Peyer's patch (tissue), 4 donors: ENCODE measurements around the gene ARF3. TPM values are rescaled to one million over a fixed set of nuclear protein-coding genes. Genes with fewer than 3 reads are reported as not detected.

Source experiments
- DNase-seq, 3 donors: peaks; one replicate each; pipeline ENCODE4 v3.0.0-alpha.2; 2017 to 2019
- H3K27ac ChIP-seq, 4 donors: fragments of 200-600 bp; sonication (generic); one replicate each; pipeline ENCODE4 v1.5.1; 2016 to 2019
- H3K27me3 ChIP-seq, 2 donors: fragments of 200-600 bp; sonication (generic); one replicate each; pipeline ENCODE4 v1.5.1; 2019
- H3K36me3 ChIP-seq, 3 donors: fragments of 200-600 bp; sonication (generic); one replicate each; pipeline ENCODE4 v1.5.1; 2016 to 2019
- H3K4me1 ChIP-seq, 4 donors: fragments of 200-600 bp; sonication (generic); one replicate each; pipeline ENCODE4 v1.5.1; 2016 to 2019
- H3K4me3 ChIP-seq, 4 donors: fragments of 200-600 bp; sonication (generic); 1 replicate in 3 of 4; 2 replicates in 1 of 4; pipeline ENCODE4 v1.5.1; 2016 to 2019; ENCODE audit warnings: mild to moderate bottlenecking in 1 of 4
- H3K9me3 ChIP-seq, 4 donors: fragments of 200-600 bp; sonication (generic); one replicate each; pipeline ENCODE4 v1.5.1; 2016 to 2019; ENCODE audit warnings: mild to moderate bottlenecking in 1 of 4
- POLR2A ChIP-seq, 2 donors: fragments of 450-650 bp; IDR thresholded peaks; one replicate each; pipeline ENCODE4 v1.5.1; 2017; ENCODE audit warnings: antibody characterized with exemption in 2 of 2, mild to moderate bottlenecking in 2 of 2, moderate library complexity in 2 of 2
- total RNA-seq, 4 donors: library from RNA; depleted of rRNA; stranded (reverse); fragments of >200 nt; gene quantifications; one replicate each; pipeline ENCODE4 v1.1.0, GENCODE V29; 2016
- TF ChIP-seq, protein P1 (sequence below), 6 experiments: fragments of 450-650 bp in 4 of 6; fragments of 200-600 bp in 2 of 6; sonication (generic) in 1 of 6; IDR thresholded peaks; one replicate each; pipeline ENCODE4 v1.5.1; 2017 to 2019; ENCODE audit warnings: antibody characterized with exemption in 6 of 6, mild to moderate bottlenecking in 3 of 6, moderate library complexity in 1 of 6

ARF3 gene
- total RNA-seq, 4 donors from 2014 or later, result 49.3 to 217 (median 63.5) TPM

DNA sequence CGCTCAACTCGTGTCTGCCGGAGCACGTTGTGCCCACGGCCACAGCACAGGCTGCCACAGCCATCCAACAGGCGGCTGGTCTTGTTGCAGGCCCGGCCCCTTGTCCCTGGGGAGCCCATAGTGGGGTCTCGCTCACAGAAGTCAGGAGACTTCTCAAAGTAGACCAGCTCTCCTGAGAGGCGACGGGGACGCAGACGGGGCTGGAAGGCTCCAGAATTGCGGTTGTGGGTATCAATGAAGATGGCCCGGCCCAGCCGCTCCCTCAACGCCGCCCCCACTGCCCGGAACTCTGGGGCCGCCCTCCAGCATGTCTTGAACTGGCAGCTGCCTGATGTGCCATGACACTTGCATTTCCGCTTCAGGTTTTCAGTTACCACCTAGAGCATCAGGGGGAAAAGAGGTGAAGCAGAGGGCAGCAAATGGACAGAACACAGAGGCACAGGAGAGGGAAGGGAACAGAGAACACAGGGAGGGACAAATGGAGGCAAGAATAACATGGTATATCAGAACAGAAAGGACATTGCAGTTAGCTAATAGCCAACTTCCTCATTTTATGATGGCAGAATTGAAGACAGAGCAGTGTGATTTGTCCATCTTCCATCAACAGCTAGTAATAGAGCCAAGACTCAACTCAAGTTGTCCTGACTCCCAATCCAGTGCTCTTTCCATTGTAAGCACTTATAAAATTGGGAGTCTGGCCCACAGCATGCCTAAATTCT lies 9.0 kb upstream of the ARF3 start:
- Histone ChIP-seq H3K27ac (no peak overlapping the region), H3K36me3 (no peaks in the 10 kb centered on the region), H3K4me3 (no peak overlapping the region), H3K4me1 (peaks cover 0 to 23% (median 14%) of the 10 kb centered on the region in 4 donors), H3K9me3 (no peaks in the 10 kb centered on the region), H3K27me3 (peaks cover 0 to 18% of the 10 kb centered on the region in 2 donors)
- no peak for DNase-seq
- TF ChIP-seq POLR2A (IDR thresholded peaks at IDR 0.05), result no peak
- TF ChIP-seq, protein P1, sequence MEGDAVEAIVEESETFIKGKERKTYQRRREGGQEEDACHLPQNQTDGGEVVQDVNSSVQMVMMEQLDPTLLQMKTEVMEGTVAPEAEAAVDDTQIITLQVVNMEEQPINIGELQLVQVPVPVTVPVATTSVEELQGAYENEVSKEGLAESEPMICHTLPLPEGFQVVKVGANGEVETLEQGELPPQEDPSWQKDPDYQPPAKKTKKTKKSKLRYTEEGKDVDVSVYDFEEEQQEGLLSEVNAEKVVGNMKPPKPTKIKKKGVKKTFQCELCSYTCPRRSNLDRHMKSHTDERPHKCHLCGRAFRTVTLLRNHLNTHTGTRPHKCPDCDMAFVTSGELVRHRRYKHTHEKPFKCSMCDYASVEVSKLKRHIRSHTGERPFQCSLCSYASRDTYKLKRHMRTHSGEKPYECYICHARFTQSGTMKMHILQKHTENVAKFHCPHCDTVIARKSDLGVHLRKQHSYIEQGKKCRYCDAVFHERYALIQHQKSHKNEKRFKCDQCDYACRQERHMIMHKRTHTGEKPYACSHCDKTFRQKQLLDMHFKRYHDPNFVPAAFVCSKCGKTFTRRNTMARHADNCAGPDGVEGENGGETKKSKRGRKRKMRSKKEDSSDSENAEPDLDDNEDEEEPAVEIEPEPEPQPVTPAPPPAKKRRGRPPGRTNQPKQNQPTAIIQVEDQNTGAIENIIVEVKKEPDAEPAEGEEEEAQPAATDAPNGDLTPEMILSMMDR (IDR thresholded peaks at IDR 0.05), result no peak

DNA sequence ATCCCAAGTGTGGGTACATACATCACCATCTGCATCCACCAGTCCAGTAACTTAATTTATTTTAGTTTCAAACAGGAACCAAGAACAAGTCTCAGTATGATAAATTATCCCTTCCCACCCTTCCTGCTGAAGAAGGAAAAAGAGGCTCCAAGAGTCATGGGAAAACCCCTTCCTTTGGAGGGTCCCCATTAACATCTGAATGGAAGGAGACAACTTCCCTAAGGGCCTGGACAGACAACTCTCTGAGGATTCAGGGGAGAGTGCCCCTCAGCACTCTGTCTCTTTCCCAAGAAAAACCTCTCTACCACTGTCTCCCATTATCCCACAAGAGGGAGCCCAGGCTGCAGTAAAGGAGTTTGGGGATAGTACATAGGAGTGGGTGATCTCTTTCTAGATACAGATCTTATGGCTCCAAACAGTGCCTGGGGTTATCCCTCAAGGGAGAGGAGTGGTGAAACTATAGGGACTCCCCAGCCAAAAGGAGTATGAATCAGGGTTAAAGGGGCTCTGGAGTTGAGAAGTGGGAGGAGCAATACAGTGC lies 8.1 kb upstream of the ARF3 start:
- no peak for DNase-seq
- no peak for TF ChIP-seq POLR2A (IDR thresholded peaks at IDR 0.05)
- TF ChIP-seq, protein P1 (IDR thresholded peaks at IDR 0.05), result peak in 1 of 6 experiments; percentile 9
- Histone ChIP-seq H3K4me1 (peaks cover 0 to 13% (median 8%) of the 10 kb centered on the region in 4 donors), H3K9me3 (no peaks in the 10 kb centered on the region), H3K27ac (no peak overlapping the region), H3K36me3 (no peaks in the 10 kb centered on the region), H3K27me3 (peaks cover 0 to 8% of the 10 kb centered on the region in 2 donors), H3K4me3 (no peak overlapping the region)

DNA sequence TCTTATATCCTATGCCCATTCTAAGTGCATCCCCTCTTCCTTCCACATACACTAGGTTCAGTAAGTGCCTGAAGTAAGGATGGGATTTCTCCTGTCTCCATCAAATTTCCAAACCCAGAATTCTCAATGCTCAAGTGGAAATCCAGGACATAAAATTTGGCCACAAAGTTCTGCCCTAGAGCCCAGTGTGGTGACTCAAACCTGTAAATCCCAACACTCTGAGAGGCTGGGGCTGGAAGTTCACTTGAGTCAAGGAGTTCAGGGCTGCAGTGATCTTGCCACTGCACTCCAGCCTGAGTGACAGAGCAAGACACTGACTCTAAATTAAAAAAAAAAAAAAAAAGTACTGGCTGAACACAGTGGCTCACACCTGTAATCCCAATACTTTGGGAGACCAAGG lies 4.5 kb upstream of the ARF3 start:
- TF ChIP-seq, protein P1 (IDR thresholded peaks at IDR 0.05), result no peak
- no peak for TF ChIP-seq POLR2A (IDR thresholded peaks at IDR 0.05)
- no peak for DNase-seq
- Histone ChIP-seq H3K36me3 (no peaks in the 10 kb centered on the region), H3K9me3 (no peaks in the 10 kb centered on the region), H3K4me1 (peaks cover 0 to 9% (median 0%) of the 10 kb centered on the region in 4 donors), H3K27ac (no peak overlapping the region), H3K27me3 (no peaks in the 10 kb centered on the region), H3K4me3 (no peak overlapping the region)

DNA sequence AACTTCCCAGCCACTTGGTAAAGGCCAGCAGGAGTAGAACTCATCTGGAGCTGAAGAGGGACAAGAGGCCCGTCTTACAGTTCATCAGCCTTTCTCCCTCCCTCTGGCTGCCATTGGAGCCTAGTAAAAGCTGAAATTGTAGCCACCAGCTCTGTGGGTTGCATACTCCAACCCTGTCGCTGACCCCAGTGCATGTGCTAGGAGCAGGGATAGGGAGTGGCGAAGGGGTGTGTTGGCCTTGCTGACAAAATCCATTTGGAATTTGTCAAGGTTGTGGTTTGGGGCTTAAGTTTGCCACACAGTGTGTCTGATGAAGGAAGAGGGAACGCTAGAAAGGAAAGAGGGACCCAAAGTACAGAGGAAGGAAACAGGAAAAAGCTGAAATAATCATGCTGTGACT lies 4.0 kb upstream of the ARF3 start:
- no peaks in the 10 kb centered on the region for H3K36me3 ChIP-seq
- no peak overlapping the region for H3K4me3 ChIP-seq
- peaks cover 0 to 9% (median 0%) of the 10 kb centered on the region in 4 donors for H3K4me1 ChIP-seq
- no peaks in the 10 kb centered on the region for H3K9me3 ChIP-seq
- no peak overlapping the region for H3K27ac ChIP-seq
- H3K27me3 ChIP-seq, result no peaks in the 10 kb centered on the region
- no peak for DNase-seq
- TF ChIP-seq, protein P1 (IDR thresholded peaks at IDR 0.05), result no peak
- no peak for TF ChIP-seq POLR2A (IDR thresholded peaks at IDR 0.05)

DNA sequence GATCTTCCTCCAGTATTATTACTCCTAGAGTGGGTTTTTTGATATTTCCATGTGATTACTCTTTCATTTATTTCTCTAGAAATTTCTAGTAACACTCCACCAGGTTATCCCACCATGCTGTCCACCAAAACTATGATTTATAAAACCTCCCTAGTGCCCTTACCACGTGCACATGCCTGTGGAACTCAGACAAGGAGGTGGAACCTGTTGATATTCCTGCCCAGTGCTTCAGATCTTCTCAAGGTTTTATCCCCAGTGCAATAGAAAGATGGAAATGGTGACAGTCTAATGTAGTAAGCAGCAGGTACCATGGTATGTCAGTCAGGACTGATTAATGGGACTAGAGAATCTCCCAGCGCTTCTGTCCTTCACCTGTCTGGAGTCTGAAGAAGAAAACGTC lies 3.5 kb upstream of the ARF3 start:
- Histone ChIP-seq H3K4me1 (peaks cover 0 to 13% (median 0%) of the 10 kb centered on the region in 4 donors), H3K36me3 (no peaks in the 10 kb centered on the region), H3K27ac (no peak overlapping the region), H3K27me3 (no peaks in the 10 kb centered on the region), H3K9me3 (no peaks in the 10 kb centered on the region), H3K4me3 (no peak overlapping the region)
- TF ChIP-seq POLR2A (IDR thresholded peaks at IDR 0.05), result no peak
- TF ChIP-seq, protein P1 (IDR thresholded peaks at IDR 0.05), result no peak
- no peak for DNase-seq
